Measurements from ENCODE around the gene TTC7B. TPM values are rescaled to one million over a fixed set of nuclear protein-coding genes. Genes with fewer than 3 reads are reported as not detected.

The TTC7B gene
- total RNA-seq, 2 experiments from 2014 or later, result 8.8 to 9.5 TPM

GRCh38 chr14:90620568-90621077 lies 195.6 kb downstream of the TTC7B start:
- no peak overlapping the region for H3K27ac Mint-ChIP-seq
- no peaks in the 10 kb centered on the region for H3K27me3 Mint-ChIP-seq
- POLR2A ChIA-PET, result no interaction called here
- H3K4me1 Mint-ChIP-seq, result no peaks in the 10 kb centered on the region
- no peak overlapping the region for H3K4me3 Mint-ChIP-seq
- no peaks in the 10 kb centered on the region for H3K36me3 Mint-ChIP-seq (ENCODE audit: low read depth)
- CTCF ChIA-PET, result no interaction called here
- no peak for DNase-seq
- H3K9me3 Mint-ChIP-seq, result no peaks in the 10 kb centered on the region

DNA sequence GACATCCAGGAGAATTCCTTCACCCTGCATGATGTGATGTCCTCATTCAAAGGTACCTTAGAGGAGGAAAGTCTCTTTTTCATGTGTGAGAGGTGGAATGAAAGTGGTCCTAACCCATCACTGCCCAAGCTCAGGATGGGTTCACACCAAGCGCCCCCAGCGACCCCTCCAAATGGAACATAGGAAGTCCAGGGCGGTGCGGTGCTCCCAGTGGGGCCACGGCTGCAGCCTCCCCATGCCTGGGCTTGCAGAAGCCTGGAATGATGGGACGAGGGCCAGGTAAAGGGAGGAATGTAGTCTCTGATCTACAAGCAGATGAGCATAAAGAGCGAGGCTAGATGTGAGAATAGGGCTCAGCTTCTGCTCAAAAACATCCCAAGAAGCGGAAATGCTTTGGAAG lies 196.3 kb downstream of the TTC7B start:
- ChIA-PET POLR2A (no interaction called here), CTCF (no interaction called here)
- no peaks in the 10 kb centered on the region for H3K36me3 Mint-ChIP-seq (ENCODE audit: low read depth)
- no peaks in the 10 kb centered on the region for H3K9me3 Mint-ChIP-seq
- DNase-seq, result no peak
- H3K27ac Mint-ChIP-seq, result no peak overlapping the region
- no peak overlapping the region for H3K4me3 Mint-ChIP-seq
- H3K27me3 Mint-ChIP-seq, result no peaks in the 10 kb centered on the region
- H3K4me1 Mint-ChIP-seq, result no peaks in the 10 kb centered on the region

- H3K9me3 Mint-ChIP-seq, result no peaks in the 10 kb centered on the region
- ChIA-PET CTCF (interaction anchor here (0.6 kb wide), 1 partner anchor 19 kb away, joined by 4 read pairs; no protein-coding TSS in a partner anchor), POLR2A (no interaction called here)
- DNase-seq, result no peak
- no peak overlapping the region for H3K27ac Mint-ChIP-seq
- no peaks in the 10 kb centered on the region for H3K4me1 Mint-ChIP-seq
- no peaks in the 10 kb centered on the region for H3K27me3 Mint-ChIP-seq
- H3K36me3 Mint-ChIP-seq (ENCODE audit: low read depth), result no peaks in the 10 kb centered on the region
- H3K4me3 Mint-ChIP-seq, result no peak overlapping the region
Observed at GRCh38 chr14:90617961-90618360, 198.3 kb downstream of the TTC7B start.

DNA sequence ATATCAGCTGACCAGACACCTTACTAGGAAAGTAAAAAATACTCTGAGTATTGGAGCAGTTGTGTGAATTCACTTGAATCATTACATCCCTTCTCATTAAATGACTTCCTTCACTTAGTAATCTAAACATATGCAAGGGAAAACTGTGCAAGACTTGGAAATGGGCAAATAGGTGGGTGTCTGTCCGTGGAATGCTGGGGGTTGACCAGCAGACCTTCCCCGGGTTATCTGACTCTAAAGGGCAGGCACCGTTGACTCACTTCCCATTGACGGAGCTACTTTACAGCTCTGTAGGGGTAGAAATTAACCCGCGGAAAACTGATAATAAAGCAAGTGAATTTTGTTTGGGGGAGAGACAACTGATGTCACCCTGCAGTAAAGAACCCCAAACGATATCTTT lies 199.3 kb downstream of the TTC7B start:
- POLR2A ChIA-PET, result no interaction called here

DNA sequence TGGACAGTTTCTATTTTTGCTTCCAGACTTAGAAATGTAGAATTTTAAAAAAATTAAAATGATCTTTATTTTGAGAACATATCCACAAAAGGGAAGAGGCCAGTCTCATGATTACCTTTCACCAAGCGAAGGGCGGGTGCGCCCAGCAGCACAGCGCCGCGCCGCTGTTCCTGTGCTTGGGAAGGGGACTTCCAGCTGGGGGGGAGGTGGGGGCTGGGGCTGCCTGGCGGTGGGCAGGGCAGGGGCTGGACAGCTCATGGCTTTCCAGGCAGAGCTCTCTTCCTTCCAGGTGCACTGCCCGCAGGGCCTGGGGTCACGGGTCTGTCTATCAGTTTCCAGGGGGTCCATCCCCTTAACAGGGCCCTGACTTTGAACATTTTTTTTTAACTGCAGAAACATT lies 199.9 kb downstream of the TTC7B start:
- Mint-ChIP-seq H3K4me1 (no peaks in the 10 kb centered on the region), H3K4me3 (no peak overlapping the region), H3K27me3 (no peaks in the 10 kb centered on the region), H3K9me3 (no peaks in the 10 kb centered on the region), H3K36me3 (ENCODE audit: low read depth) (no peaks in the 10 kb centered on the region), H3K27ac (no peak overlapping the region)
- ChIA-PET POLR2A (no interaction called here), CTCF (no interaction called here)
- DNase-seq, result no peak

More for the DNA sequence above, 199.3 kb downstream of the TTC7B start:
- Mint-ChIP-seq H3K36me3 (ENCODE audit: low read depth) (no peaks in the 10 kb centered on the region), H3K9me3 (no peaks in the 10 kb centered on the region), H3K27ac (no peak overlapping the region), H3K4me3 (no peak overlapping the region), H3K4me1 (no peaks in the 10 kb centered on the region), H3K27me3 (no peaks in the 10 kb centered on the region)
- DNase-seq, result no peak
- CTCF ChIA-PET, result no interaction called here

DNA sequence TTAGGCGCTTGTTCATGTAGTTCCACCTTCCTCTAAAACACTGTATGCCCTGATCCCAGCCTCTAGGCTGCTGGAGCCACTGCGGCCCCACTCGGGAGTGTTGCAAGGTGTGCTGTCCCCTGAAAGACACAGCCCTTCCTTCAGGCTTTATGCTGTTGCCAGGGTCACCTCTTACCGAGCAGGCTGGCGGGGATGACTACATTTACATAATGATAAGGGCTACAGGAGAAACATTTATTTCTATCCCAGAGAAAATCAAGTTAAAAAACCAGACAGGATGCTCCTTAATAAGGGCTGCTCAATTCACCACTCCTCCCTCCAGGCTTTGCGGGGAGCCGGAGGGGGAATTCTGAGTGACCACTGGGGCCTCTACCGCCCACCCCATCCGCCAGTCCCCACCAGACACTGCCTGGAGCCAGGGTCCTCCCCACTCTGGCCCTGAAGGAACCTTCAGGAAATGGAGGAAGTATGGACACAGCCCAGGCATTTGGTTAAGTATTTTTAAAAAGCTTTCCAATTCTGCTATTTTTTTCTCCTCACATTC lies 200.6 kb downstream of the TTC7B start:
- no peaks in the 10 kb centered on the region for H3K27me3 Mint-ChIP-seq
- H3K27ac Mint-ChIP-seq, result no peak overlapping the region
- H3K4me1 Mint-ChIP-seq, result no peaks in the 10 kb centered on the region
- no peaks in the 10 kb centered on the region for H3K36me3 Mint-ChIP-seq (ENCODE audit: low read depth)
- DNase-seq, result no peak
- ChIA-PET POLR2A (no interaction called here), CTCF (no interaction called here)
- H3K4me3 Mint-ChIP-seq, result no peak overlapping the region
- H3K9me3 Mint-ChIP-seq, result no peaks in the 10 kb centered on the region

- Mint-ChIP-seq H3K36me3 (ENCODE audit: low read depth) (no peaks in the 10 kb centered on the region), H3K27me3 (no peaks in the 10 kb centered on the region), H3K4me1 (no peaks in the 10 kb centered on the region), H3K4me3 (no peak overlapping the region), H3K27ac (no peak overlapping the region), H3K9me3 (no peaks in the 10 kb centered on the region)
- CTCF ChIA-PET, result no interaction called here
- POLR2A ChIA-PET, result no interaction called here
- DNase-seq, result no peak
Observed at GRCh38 chr14:90614696-90615516, 201.3 kb downstream of the TTC7B start.

DNA sequence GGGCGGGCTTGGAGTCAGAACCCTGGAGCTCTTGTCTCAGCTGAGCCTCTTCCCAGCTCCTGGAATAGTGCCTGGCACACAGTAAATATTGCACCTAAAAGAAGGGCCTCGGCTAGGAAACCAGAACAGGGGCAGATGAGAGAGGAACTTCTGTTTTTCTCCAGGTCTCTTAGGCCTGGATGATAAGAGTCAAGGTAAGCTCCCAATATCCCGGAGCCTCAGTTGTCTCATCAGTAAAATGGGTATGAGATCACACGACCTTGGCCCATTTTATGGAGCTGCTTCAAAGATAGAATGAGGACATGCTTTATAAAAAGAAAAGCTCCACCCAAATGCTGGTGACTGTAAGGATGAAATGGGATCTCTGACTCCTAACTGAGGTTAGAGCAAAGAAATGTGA lies 202.2 kb downstream of the TTC7B start:
- POLR2A ChIA-PET, result no interaction called here
- no peak for DNase-seq
- H3K4me1 Mint-ChIP-seq, result no peaks in the 10 kb centered on the region
- H3K36me3 Mint-ChIP-seq (ENCODE audit: low read depth), result no peaks in the 10 kb centered on the region
- CTCF ChIA-PET, result no interaction called here
- H3K4me3 Mint-ChIP-seq, result no peak overlapping the region
- H3K9me3 Mint-ChIP-seq, result no peaks in the 10 kb centered on the region
- no peaks in the 10 kb centered on the region for H3K27me3 Mint-ChIP-seq
- no peak overlapping the region for H3K27ac Mint-ChIP-seq

- CTCF ChIA-PET, result no interaction called here
- H3K27ac Mint-ChIP-seq, result no peak overlapping the region
- H3K9me3 Mint-ChIP-seq, result no peaks in the 10 kb centered on the region
- POLR2A ChIA-PET, result no interaction called here
- no peaks in the 10 kb centered on the region for H3K36me3 Mint-ChIP-seq (ENCODE audit: low read depth)
- H3K27me3 Mint-ChIP-seq, result peaks cover 2% of the 10 kb centered on the region
- H3K4me1 Mint-ChIP-seq, result no peaks in the 10 kb centered on the region
- H3K4me3 Mint-ChIP-seq, result no peak overlapping the region
- DNase-seq, result no peak
Observed at GRCh38 chr14:90613453-90613852, 202.8 kb downstream of the TTC7B start.

GRCh38 chr14:90612801-90613200 lies 203.4 kb downstream of the TTC7B start:
- H3K9me3 Mint-ChIP-seq, result no peaks in the 10 kb centered on the region
- H3K27ac Mint-ChIP-seq, result no peak overlapping the region
- CTCF ChIA-PET, result no interaction called here
- H3K36me3 Mint-ChIP-seq (ENCODE audit: low read depth), result no peaks in the 10 kb centered on the region
- no peak overlapping the region for H3K4me3 Mint-ChIP-seq
- POLR2A ChIA-PET, result no interaction called here
- DNase-seq, result no peak
- no peaks in the 10 kb centered on the region for H3K4me1 Mint-ChIP-seq
- H3K27me3 Mint-ChIP-seq, result peaks cover 2% of the 10 kb centered on the region

- CTCF ChIA-PET, result no interaction called here
Observed at GRCh38 chr14:90611936-90612335, 204.3 kb downstream of the TTC7B start.

GRCh38 chr14:90611501-90611900 lies 204.7 kb downstream of the TTC7B start:
- H3K4me1 Mint-ChIP-seq, result no peaks in the 10 kb centered on the region

More at GRCh38 chr14:90611936-90612335, 204.3 kb downstream of the TTC7B start:
- Mint-ChIP-seq H3K4me3 (no peak overlapping the region), H3K4me1 (no peaks in the 10 kb centered on the region), H3K36me3 (ENCODE audit: low read depth) (no peaks in the 10 kb centered on the region), H3K27ac (no peak overlapping the region), H3K9me3 (no peaks in the 10 kb centered on the region), H3K27me3 (peaks cover 2% of the 10 kb centered on the region)
- POLR2A ChIA-PET, result no interaction called here
- DNase-seq, result no peak

DNA sequence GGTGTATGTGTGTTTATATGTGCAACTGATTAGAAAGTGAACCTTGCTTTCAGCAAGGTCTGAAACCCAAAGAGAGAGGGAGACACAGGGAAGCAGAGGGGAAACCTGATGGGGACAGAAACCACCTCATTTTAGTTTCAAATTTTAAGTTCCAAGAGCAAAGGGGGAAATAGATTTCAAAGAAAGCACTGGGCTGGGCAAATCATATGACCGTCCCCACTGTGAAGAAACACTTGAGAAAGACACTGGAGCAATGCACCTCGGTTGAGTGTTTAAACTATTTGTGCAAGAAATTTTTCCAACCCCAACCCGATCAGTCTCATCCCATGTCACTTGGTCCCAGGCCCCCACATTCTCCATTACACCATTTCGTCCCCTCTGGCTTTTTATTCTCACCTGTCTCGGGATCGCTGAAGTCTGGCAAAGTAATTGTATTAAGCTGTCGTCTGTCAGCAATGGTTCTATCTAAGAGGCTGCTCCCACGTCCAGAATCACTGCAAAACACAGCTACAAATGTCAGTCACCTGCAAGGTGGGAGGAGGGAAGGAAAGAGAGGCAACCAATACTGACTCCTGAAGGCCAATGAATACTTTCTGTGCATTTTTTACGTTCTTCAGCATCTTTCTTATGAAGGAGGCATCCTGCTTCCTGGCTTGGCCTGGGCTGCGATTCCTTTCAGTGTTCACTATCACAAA lies 205.7 kb downstream of the TTC7B start:
- CTCF ChIA-PET, result no interaction called here

More at GRCh38 chr14:90611501-90611900, 204.7 kb downstream of the TTC7B start:
- POLR2A ChIA-PET, result no interaction called here
- Mint-ChIP-seq H3K4me3 (no peak overlapping the region), H3K27ac (no peak overlapping the region), H3K36me3 (ENCODE audit: low read depth) (no peaks in the 10 kb centered on the region), H3K27me3 (peaks cover 2% of the 10 kb centered on the region), H3K9me3 (no peaks in the 10 kb centered on the region)
- CTCF ChIA-PET, result no interaction called here
- DNase-seq, result no peak

More for the DNA sequence above, 205.7 kb downstream of the TTC7B start:
- peaks cover 5% of the 10 kb centered on the region for H3K27me3 Mint-ChIP-seq
- POLR2A ChIA-PET, result no interaction called here
- DNase-seq, result no peak
- no peaks in the 10 kb centered on the region for H3K4me1 Mint-ChIP-seq
- H3K9me3 Mint-ChIP-seq, result no peaks in the 10 kb centered on the region
- H3K27ac Mint-ChIP-seq, result no peak overlapping the region
- no peaks in the 10 kb centered on the region for H3K36me3 Mint-ChIP-seq (ENCODE audit: low read depth)
- H3K4me3 Mint-ChIP-seq, result no peak overlapping the region

Measured in activated CD4-positive, alpha-beta memory T cell treated with anti-CD3 and anti-CD28 coated beads, Interleukin-2, amount 10 ng/mL, durations not matched to agents 7 days and 5 days (primary cell).